HG03575 (cell line): ENCODE measurements around the gene AAMP.
A peak's percentile ranks its signal among the peaks of the same experiment; 100 is the strongest.

ENCODE experiments used
- ATAC-seq: cut with Tn5 transposase; IDR thresholded peaks from one replicate; pipeline ENCODE4 v1.9.1; 2021; ENCODE audit not compliant: unreplicated experiment, insufficient number of reproducible peaks, low FRiP score; ENCODE audit errors: extremely low read depth

The AAMP gene

GRCh38 chr2:218295029-218295428 is 25.1 kb upstream of the AAMP start:
- ATAC-seq, result no peak

DNA sequence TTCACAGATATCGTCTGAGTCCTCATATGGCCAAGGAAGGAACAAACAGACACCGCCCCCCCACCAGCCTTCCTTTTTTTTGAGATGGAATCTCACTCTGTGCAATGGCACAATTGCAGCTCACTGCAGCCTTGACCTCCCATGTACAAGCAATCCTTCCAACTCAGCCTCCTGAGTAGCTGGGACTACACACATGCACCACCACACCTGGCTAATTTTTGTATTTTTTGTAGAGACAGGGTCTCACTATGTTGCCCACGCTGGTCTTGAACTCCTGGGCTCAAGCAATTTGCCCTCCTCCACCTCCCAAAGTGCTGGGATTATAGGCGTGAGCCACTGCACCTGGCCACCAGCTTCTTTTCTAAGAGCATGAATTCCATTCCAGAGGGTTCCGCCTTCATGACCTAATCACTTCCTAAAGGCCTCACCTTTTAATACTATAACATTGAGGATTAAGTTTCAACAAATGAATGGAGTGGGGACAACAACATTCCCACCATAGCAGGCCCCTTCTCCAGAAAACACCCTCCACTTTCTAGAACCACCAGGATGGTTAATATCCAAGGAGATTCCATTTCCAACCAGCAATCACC is 24.6 kb upstream of the AAMP start:
- ATAC-seq, result no peak

GRCh38 chr2:218293715-218294429 is 23.9 kb upstream of the AAMP start:
- no peak for ATAC-seq

DNA sequence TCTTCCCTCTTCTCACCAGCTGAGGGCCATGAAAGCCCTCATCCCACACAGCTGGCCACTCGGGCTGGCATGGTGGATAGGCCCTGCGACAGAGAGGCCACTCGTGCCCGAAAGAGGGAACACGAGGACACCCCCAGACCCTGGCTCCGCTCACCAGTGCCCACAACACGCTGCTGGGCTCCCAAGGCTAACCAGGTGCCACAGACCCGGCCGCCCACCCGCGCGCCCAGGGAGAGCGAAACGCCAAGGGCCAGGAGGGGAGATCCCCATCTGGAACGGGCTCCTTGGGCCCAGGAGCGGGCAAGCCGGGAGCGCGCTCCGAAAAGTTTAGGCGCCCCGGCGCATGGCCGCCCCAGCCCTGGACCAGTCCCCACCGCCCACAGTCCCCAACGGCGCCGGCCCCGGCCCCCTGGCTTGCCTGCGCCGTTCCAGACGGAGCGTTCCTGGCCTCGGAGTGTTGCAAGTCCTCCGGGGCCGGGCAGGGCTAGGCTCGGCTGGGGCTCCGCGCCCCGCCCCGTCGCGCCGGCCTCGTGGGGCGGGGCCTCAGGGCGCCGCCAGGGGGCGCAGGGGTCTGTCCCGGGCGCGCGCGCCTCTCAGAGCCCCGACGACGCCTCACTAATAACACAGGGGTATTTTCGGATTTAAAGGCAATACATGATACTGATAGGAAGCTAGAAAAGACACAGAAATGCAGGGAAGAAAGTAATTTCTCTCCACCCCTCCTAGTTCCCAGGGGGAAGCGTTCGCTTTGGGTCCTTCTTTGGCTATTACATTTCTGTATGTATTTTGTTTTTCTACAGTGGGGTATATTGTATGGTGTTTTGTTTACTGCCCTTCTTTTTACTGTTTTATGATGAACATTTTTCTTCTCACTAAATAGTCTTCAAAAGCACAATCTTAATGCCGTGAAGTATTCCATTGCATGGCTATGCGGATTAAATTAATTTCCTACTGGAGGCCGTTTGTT is 22.4 kb upstream of the AAMP start, which contains the start of gene TMBIM1:
Gene TMBIM1, minus strand, starts transcription at position 456 of the 967 bp plus-strand sequence. CDS start 10,362 bp downstream, outside the sequence.
- ATAC-seq, result no peak

DNA sequence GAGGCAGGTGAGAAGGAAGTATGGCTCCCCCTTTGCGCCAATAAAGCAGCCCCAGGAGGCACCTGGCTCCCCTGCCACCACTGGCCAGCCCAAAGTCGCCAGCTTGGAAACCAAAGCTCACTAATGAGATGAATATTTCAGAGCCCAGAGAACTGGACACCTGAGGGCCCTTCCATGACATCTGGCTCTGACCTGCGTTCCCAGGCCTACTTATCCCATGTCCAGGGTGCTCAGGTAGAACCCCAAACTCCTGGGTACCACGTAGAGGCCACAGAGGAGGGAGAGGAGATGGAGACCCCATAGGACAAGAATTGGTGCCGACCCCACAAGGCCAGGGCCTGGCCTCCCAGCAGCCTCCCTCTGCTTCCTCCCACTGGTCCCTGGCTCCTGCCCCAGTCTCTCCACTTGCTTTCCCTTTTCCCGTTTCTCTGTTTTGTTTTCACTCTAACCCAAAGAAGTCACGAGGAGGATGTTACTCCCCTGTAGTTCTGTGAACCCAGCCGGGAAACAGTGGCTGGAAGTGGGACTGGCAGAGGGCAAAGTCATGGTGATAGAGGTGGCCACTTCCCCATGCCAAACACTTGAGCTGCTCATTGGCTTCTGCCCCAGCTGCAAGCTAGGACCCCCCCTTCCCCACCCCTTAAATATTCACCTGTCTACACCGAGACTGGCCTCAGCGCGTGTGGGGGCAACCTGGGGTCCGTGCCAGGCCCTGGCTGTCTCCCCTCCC is 21.5 kb upstream of the AAMP start:
- ATAC-seq, result no peak

- ATAC-seq, result no peak
These were observed 20.7 kb upstream of the AAMP start for GRCh38 chr2:218290316-218291261.

- no peak for ATAC-seq
These were observed 19.8 kb upstream of the AAMP start for GRCh38 chr2:218289639-218290315.

GRCh38 chr2:218286570-218287459 is 16.9 kb upstream of the AAMP start:
- ATAC-seq, result peak; percentile 34

DNA sequence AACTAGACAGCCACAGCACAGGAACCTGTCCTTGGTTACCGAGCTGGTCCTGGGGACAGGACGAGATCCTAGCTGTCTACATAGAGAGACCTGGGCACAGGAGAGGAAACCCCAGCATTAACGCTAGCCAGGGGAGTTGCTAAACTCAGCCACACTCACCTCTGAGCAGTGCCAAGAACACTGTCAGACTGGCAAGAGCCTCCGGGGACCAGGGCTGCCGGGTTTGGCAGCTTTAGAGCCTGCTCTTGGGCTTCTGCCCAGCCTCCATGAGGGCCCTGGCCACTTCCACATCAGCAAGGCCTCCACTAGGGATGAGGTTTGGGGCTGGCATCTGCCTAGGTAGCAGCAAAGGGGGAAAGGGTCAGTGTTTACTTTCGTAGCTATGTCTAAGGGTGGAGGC is 15.7 kb upstream of the AAMP start:
- ATAC-seq, result no peak

GRCh38 chr2:218284106-218284811 is 14.3 kb upstream of the AAMP start:
- ATAC-seq, result peak; percentile 37

- ATAC-seq, result no peak
These were observed 12.4 kb upstream of the AAMP start for GRCh38 chr2:218282173-218282991.

DNA sequence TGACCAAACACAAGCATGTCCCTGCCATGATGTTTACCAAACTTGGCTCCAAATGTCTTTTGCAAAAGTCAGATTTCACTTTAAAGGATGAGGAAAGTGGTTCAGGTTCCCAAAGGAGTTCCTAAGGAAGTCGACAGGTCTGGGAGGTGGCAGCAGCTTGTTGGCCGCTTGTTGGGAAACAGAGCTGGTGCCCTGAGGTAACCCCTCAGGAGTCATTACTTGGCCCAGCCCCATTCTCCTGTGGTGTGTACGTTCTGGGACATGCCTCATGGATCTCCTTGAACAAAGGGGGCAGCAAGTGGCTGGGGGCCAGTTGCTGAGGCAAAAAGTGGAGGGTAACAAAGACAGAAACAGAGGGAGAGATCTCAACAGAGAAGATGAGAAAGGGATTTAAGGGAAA is 11.5 kb upstream of the AAMP start:
- no peak for ATAC-seq

DNA sequence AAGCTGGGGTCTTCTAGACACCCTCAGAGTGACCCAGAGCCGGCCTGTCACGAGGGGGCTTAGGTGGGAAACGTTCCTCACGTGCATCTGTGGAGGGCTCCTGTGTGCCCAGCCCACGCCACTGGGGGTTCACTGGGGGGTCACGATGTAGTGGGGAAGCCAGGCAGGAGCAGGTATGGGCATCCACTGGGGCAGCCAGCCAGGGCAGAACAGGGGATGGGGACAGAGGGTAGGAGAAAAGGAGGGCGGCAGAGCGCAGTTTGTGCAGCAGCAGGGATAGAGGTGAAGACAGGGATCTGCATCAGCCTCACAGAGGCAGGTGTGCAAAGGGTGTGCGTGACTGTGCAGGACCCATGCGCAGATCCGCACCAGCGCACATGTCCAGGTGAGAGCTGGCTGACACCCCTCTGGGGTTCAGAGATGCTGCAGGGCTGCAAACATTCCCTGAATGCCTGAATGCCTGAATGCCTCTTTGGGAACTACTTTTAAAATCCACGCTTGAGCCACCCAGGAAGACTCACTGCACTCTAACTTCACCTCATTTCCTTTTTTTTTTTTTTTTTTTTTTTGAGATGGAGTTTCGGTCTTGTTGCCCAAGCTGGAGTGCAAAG is 10.4 kb upstream of the AAMP start:
- ATAC-seq, result no peak

GRCh38 chr2:218278531-218279360 is 8.8 kb upstream of the AAMP start:
- ATAC-seq, result no peak
